ENCODE data around the gene ADAM15. TPM values are rescaled to one million over a fixed set of nuclear protein-coding genes. Genes with fewer than 3 reads are reported as not detected.
A peak's percentile ranks its signal among the peaks of the same experiment; 100 is the strongest.

ADAM15 gene
- total and polyA plus RNA-seq, 5 donors from 2014 or later: 9.8 to 31.5 (median 20.6) TPM

DNA sequence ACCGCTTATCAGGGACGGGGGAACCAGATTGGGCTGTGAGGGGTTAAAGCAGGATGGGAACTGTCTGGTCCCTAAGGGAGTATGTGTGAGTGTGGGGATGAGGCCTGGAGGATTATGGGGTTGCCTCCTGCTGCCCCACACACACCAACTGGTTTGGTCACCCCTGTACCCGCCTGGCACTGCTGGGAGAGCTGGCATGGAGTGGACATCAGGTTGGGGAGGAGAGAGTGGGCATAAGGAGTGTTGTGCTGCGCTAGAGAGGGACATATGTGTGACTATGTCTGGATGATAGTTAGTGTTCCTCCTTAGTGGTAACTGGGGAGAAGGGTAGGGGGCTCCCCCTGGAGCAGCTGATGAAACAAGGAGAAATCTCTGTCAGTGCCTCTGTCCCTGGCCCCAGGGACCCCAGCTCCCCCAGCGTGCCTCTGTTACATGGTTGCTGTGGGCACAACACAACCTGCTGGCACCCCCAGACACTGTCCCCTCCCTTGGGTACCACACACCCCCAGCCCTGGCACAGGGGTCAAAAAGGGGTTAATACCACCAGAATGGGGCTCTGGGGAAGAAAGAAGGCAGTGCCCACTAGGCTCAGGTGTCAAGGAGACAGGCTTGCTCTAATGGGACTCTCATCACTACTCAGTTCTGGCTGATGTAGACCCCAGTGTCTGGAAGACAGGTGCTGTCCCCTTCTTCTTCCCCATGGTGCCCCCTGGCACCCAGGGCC, 46.6 kb upstream of the ADAM15 start:
- no peak for DNase-seq
- H3K27ac ChIP-seq (ENCODE audit: insufficient read depth, low read length, poor library complexity, severe bottlenecking): peak overlapping the region; percentile 84
- Mint-ChIP-seq H3K27me3 (no peaks in the 10 kb centered on the region), H3K4me3 (peak overlapping the region; percentile 95 to 99 (median 99)), H3K4me1 (peaks cover 11 to 58% (median 27%) of the 10 kb centered on the region in 4 donors), H3K36me3 (no peaks in the 10 kb centered on the region), H3K9me3 (peaks cover 0 to 2% (median 0%) of the 10 kb centered on the region in 7 donors), H3K27ac (peak overlapping the region; percentile 79 to 93 (median 92))
- no peaks in the 10 kb centered on the region for H3K27me3 ChIP-seq (ENCODE audit: control insufficient read depth, insufficient read depth, low read length)
- ATAC-seq (ENCODE audit: low read depth in 2 of 2): no peak
- H3K9me3 ChIP-seq (ENCODE audit: control insufficient read depth in 2 of 2, low read length in 2 of 2): no peaks in the 10 kb centered on the region
- H3K4me1 ChIP-seq (ENCODE audit: control insufficient read depth, insufficient read depth, low read length, poor library complexity, severe bottlenecking): peaks cover 85% of the 10 kb centered on the region
- no peaks in the 10 kb centered on the region for H3K36me3 ChIP-seq (ENCODE audit: control insufficient read depth, insufficient read depth, low read length)
- peak overlapping the region; percentile 81 for H3K4me3 ChIP-seq (ENCODE audit: low read depth, low read length)

DNA sequence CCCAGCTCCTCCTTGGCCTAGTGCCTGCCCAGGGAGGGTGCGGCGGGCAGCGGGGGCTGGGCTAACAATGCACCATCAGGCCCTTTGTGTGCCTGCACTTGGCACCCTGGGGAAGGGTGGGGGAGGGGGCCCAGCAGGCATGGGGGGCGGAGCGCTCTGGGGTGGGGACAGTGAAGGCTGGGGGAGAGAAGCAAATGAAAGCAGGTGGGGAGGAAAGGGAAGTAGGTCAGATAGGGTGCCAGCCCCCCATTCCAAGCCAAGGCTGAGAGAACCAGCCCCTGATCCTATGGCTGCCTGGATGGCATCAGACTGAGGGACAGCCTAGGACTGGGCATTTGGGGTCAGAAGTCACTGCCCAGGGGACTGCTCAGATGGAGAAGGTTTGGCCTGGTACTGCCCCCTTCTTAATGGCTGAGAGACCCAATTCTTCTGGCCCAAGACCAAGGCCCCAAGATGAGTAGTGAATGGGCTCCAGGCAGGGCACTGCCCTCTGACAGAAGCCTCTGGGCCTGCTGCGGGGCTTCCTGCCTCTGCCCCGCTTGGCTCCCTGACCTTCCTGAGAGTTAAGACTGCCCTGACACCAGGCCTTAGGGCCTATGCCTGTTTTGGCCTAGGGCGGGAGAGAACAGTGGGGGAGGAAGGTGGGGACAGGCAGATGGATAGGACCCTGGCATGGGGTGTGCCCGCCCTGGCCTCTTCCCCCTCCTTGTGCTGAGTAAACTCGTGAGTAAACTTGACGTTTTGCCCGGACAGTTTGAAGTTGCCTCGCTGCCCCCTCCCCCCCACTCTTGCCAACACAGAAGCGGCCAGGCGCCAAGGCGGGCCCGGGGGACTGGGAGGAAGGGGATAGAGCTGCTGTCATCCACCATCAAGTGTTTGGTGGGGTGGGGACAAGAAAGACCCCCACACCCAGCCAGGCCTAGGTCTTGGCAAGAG, 45.8 kb upstream of the ADAM15 start:
- Histone ChIP-seq H3K36me3 (ENCODE audit: control insufficient read depth, insufficient read depth, low read length) (no peaks in the 10 kb centered on the region), H3K9me3 (ENCODE audit: control insufficient read depth in 2 of 2, low read length in 2 of 2) (no peaks in the 10 kb centered on the region), H3K27me3 (ENCODE audit: control insufficient read depth, insufficient read depth, low read length) (no peaks in the 10 kb centered on the region), H3K27ac (ENCODE audit: insufficient read depth, low read length, poor library complexity, severe bottlenecking) (peak overlapping the region; percentile 84), H3K4me3 (ENCODE audit: low read depth, low read length) (peak overlapping the region; percentile 53), H3K4me1 (ENCODE audit: control insufficient read depth, insufficient read depth, low read length, poor library complexity, severe bottlenecking) (peaks cover 85% of the 10 kb centered on the region)
- H3K36me3 Mint-ChIP-seq: peaks cover 5% of the 10 kb centered on the region
- H3K4me1 Mint-ChIP-seq: peaks cover 11 to 59% (median 30%) of the 10 kb centered on the region in 4 donors
- no peaks in the 10 kb centered on the region for H3K27me3 Mint-ChIP-seq
- ATAC-seq (ENCODE audit: low read depth in 2 of 2) (no peak), DNase-seq (peak; percentile 37 to 71 (median 41))
- H3K4me3 Mint-ChIP-seq: peak overlapping the region; percentile 91 to 99 (median 99)
- H3K9me3 Mint-ChIP-seq: no peaks in the 10 kb centered on the region
- H3K27ac Mint-ChIP-seq: peak overlapping the region; percentile 83 to 97 (median 91)

- Mint-ChIP-seq H3K4me1 (peaks cover 11 to 68% (median 31%) of the 10 kb centered on the region in 4 donors), H3K27ac (peak overlapping the region; percentile 83 to 97 (median 91)), H3K27me3 (no peaks in the 10 kb centered on the region), H3K9me3 (no peaks in the 10 kb centered on the region), H3K4me3 (peak overlapping the region; percentile 72 to 99 (median 89)), H3K36me3 (peaks cover 5% of the 10 kb centered on the region)
- peak overlapping the region; percentile 44 for H3K4me3 ChIP-seq (ENCODE audit: low read depth, low read length)
- peak overlapping the region; percentile 84 for H3K27ac ChIP-seq (ENCODE audit: insufficient read depth, low read length, poor library complexity, severe bottlenecking)
- H3K9me3 ChIP-seq (ENCODE audit: control insufficient read depth in 2 of 2, low read length in 2 of 2): no peaks in the 10 kb centered on the region
- DNase-seq (peak; percentile 22 to 72 (median 51)), ATAC-seq (ENCODE audit: low read depth in 2 of 2) (peak; percentile 25)
- H3K4me1 ChIP-seq (ENCODE audit: control insufficient read depth, insufficient read depth, low read length, poor library complexity, severe bottlenecking): peaks cover 89% of the 10 kb centered on the region
- H3K36me3 ChIP-seq (ENCODE audit: control insufficient read depth, insufficient read depth, low read length): no peaks in the 10 kb centered on the region
- H3K27me3 ChIP-seq (ENCODE audit: control insufficient read depth, insufficient read depth, low read length): no peaks in the 10 kb centered on the region
These were observed 44.5 kb upstream of the ADAM15 start for GRCh38 chr1:155006601-155007101.

DNA sequence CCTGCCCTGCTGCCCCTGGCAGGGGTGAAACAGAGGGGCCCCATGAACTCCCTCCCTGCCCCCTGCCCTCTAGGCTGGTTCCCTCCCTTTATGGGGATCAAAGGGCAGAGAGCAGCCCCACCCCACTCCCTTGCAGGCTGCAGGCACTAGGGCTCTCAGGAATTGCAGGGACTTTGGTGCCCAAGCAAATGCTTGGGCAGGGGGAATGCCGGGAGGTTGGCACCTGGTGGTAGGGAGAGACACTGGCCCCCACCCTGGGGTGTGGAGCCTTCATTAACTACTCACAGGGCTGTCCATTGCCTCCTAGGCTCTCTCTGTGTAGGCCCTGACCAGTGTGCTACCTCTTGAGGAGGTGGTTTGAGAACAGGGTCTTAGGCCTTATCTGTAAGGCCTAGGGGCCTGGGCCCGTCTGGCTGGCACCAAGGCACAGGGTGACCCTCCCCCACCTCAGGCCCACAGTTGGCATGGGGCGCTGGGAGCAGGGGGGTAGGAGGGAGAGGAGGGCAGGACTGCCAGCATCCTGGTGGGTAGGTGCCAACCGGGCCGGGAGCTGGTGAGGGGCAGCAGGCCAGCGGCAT, 43.8 kb upstream of the ADAM15 start:
- Histone ChIP-seq H3K4me1 (ENCODE audit: control insufficient read depth, insufficient read depth, low read length, poor library complexity, severe bottlenecking) (peaks cover 94% of the 10 kb centered on the region), H3K27ac (ENCODE audit: insufficient read depth, low read length, poor library complexity, severe bottlenecking) (peak overlapping the region; percentile 84), H3K27me3 (ENCODE audit: control insufficient read depth, insufficient read depth, low read length) (no peaks in the 10 kb centered on the region), H3K9me3 (ENCODE audit: control insufficient read depth in 2 of 2, low read length in 2 of 2) (no peaks in the 10 kb centered on the region), H3K36me3 (ENCODE audit: control insufficient read depth, insufficient read depth, low read length) (no peaks in the 10 kb centered on the region), H3K4me3 (ENCODE audit: low read depth, low read length) (peak overlapping the region; percentile 44)
- H3K27me3 Mint-ChIP-seq: no peaks in the 10 kb centered on the region
- H3K4me3 Mint-ChIP-seq: peak overlapping the region; percentile 72 to 99 (median 84)
- ATAC-seq (ENCODE audit: low read depth in 2 of 2) (no peak), DNase-seq (no peak)
- peaks cover 5% of the 10 kb centered on the region for H3K36me3 Mint-ChIP-seq
- H3K9me3 Mint-ChIP-seq: no peaks in the 10 kb centered on the region
- H3K4me1 Mint-ChIP-seq: peaks cover 11 to 74% (median 36%) of the 10 kb centered on the region in 4 donors
- peak overlapping the region; percentile 63 to 91 (median 83) for H3K27ac Mint-ChIP-seq

DNA sequence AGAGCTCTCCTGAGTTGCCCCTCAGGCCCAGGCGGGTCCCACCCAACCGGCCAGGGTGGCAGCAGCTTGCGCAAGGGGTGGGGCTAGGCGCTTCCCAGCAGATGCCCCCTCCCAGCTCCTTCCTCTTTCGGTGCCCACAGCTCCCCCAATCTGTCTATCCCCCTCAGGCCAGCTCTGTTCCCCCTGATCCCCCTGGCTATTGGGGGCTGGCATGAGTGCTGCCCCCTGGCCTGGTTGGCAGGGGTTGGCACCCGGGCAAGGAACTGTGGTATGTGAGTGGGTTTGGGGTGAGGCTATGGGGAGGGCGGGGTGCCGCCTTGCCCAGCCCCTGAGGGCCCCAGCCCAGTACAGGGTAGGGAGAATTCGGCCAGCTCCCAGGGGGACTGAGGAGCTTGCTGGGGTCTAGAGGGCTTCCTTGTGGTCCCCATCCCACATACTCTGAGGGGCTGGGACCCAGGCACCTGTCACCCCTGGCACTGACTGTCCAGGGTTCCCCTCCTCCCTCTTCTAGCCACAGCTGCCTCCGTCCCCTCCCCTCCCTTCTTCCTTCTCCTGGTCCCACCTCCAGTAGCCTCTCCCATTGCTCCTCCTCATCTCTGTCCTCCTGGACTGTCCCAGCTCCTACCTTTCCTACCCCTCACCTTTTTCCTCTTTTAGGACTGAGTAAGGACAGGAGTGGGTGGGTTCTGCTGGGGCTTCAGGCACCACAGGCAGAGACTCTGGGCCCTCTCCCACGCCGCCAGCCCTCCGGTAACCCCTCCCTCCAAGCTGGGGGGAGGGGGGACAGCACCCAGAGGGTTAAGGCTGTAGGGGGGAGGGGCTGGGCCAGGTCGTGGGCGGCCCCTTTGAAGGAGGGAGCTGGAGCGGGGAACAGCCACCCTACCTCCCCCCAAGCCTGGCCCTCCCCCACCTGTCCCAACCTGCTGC, 42.8 kb upstream of the ADAM15 start:
- peak overlapping the region; percentile 84 for H3K27ac ChIP-seq (ENCODE audit: insufficient read depth, low read length, poor library complexity, severe bottlenecking)
- DNase-seq: peak in 1 of 3 donors; percentile 81
- no peak for ATAC-seq (ENCODE audit: low read depth in 2 of 2)
- H3K9me3 Mint-ChIP-seq: no peaks in the 10 kb centered on the region
- H3K36me3 Mint-ChIP-seq: peaks cover 5% of the 10 kb centered on the region
- H3K9me3 ChIP-seq (ENCODE audit: control insufficient read depth in 2 of 2, low read length in 2 of 2): no peaks in the 10 kb centered on the region
- H3K27me3 Mint-ChIP-seq: no peaks in the 10 kb centered on the region
- peaks cover 97% of the 10 kb centered on the region for H3K4me1 ChIP-seq (ENCODE audit: control insufficient read depth, insufficient read depth, low read length, poor library complexity, severe bottlenecking)
- no peaks in the 10 kb centered on the region for H3K27me3 ChIP-seq (ENCODE audit: control insufficient read depth, insufficient read depth, low read length)
- H3K27ac Mint-ChIP-seq: peak overlapping the region; percentile 59 to 97 (median 91)
- peak overlapping the region; percentile 73 for H3K4me3 ChIP-seq (ENCODE audit: low read depth, low read length)
- H3K4me3 Mint-ChIP-seq: peak overlapping the region; percentile 94 to 99 (median 94)
- peaks cover 17 to 84% (median 45%) of the 10 kb centered on the region in 4 donors for H3K4me1 Mint-ChIP-seq
- no peaks in the 10 kb centered on the region for H3K36me3 ChIP-seq (ENCODE audit: control insufficient read depth, insufficient read depth, low read length)

DNA sequence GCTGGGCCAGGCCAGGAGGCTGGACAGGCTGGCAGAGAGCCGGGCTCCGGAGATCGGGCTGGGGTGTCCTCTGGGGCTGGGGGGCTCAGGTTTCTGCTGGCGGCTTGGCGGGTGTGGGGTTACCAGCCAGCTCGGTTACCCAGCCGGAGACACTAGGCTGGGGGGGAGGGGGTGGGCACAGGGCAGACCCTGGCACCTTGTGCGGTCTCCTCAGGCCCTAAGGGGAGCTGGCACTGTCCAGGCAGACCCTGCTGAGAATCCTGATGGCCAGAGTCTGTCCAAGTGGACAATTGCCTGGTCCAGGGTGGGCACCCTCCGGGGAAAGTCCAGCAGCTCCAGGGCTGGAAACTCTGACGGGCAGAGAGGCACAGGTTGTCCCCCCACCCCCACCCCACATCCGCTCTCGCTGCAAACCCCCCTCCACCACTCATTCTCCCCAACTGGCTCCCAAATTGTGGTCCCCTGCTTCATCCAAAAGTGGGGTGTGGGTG, 41.9 kb upstream of the ADAM15 start:
- H3K4me1 ChIP-seq (ENCODE audit: control insufficient read depth, insufficient read depth, low read length, poor library complexity, severe bottlenecking): peaks cover 100% of the 10 kb centered on the region
- DNase-seq (peak in 1 of 3 donors; percentile 61), ATAC-seq (ENCODE audit: low read depth in 2 of 2) (no peak)
- H3K27me3 ChIP-seq (ENCODE audit: control insufficient read depth, insufficient read depth, low read length): no peaks in the 10 kb centered on the region
- H3K4me3 ChIP-seq (ENCODE audit: low read depth, low read length): peak overlapping the region; percentile 86
- H3K4me1 Mint-ChIP-seq: peaks cover 17 to 87% (median 49%) of the 10 kb centered on the region in 4 donors
- peaks cover 5% of the 10 kb centered on the region for H3K36me3 Mint-ChIP-seq
- H3K4me3 Mint-ChIP-seq: peak overlapping the region; percentile 94 to 99 (median 94)
- no peaks in the 10 kb centered on the region for H3K9me3 Mint-ChIP-seq
- no peaks in the 10 kb centered on the region for H3K9me3 ChIP-seq (ENCODE audit: control insufficient read depth in 2 of 2, low read length in 2 of 2)
- H3K27me3 Mint-ChIP-seq: no peaks in the 10 kb centered on the region
- H3K27ac Mint-ChIP-seq: peak overlapping the region; percentile 91 to 97 (median 96)
- peak overlapping the region; percentile 84 for H3K27ac ChIP-seq (ENCODE audit: insufficient read depth, low read length, poor library complexity, severe bottlenecking)
- H3K36me3 ChIP-seq (ENCODE audit: control insufficient read depth, insufficient read depth, low read length): peaks cover 4% of the 10 kb centered on the region
